DND-41 (cell line): ENCODE measurements around the gene EPHB4.

Experiments
- EZH2 ChIP-seq: IDR thresholded peaks from 3 replicates; pipeline ENCODE4 v1.6.1; 2012; ENCODE audit warnings: borderline replicate concordance, low read depth, mild to moderate bottlenecking, moderate library complexity, low read length, inconsistent platforms; ENCODE audit not compliant: severe bottlenecking
- TF ChIP-seq, protein P1 (sequence below): IDR thresholded peaks from 2 replicates; pipeline ENCODE4 v1.5.1; 2012; ENCODE audit warnings: borderline replicate concordance, low read length, moderate library complexity, mild to moderate bottlenecking; ENCODE audit not compliant: poor library complexity, severe bottlenecking; ENCODE audit errors: extremely low read depth

DNA sequence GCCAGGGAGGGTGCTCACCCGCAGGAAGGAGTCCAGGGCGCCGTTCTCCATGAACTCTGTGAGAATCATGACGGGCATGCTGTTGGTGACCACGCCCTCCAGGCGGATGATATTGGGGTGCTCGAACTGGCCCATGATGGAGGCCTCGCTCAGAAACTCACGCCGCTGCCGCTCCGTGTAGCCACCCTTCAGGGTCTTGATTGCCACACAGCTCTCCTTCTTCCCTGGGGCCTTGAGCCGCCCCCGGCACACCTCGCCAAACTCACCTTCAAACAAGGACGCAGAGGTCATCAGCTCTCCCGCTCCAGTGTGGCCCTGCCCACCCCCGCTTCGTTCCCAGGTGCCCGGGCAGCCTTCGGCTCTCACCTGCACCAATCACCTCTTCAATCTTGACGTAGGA lies 14.6 kb downstream of the EPHB4 start:
- TF ChIP-seq, protein P1, sequence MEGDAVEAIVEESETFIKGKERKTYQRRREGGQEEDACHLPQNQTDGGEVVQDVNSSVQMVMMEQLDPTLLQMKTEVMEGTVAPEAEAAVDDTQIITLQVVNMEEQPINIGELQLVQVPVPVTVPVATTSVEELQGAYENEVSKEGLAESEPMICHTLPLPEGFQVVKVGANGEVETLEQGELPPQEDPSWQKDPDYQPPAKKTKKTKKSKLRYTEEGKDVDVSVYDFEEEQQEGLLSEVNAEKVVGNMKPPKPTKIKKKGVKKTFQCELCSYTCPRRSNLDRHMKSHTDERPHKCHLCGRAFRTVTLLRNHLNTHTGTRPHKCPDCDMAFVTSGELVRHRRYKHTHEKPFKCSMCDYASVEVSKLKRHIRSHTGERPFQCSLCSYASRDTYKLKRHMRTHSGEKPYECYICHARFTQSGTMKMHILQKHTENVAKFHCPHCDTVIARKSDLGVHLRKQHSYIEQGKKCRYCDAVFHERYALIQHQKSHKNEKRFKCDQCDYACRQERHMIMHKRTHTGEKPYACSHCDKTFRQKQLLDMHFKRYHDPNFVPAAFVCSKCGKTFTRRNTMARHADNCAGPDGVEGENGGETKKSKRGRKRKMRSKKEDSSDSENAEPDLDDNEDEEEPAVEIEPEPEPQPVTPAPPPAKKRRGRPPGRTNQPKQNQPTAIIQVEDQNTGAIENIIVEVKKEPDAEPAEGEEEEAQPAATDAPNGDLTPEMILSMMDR: no peak
- TF ChIP-seq EZH2: no peak
